Ishikawa (cell line): Measurements from ENCODE around the gene RPL7A.

Experiments used
- CEBPB ChIP-seq: IDR thresholded peaks from 2 replicates; pipeline ENCODE4 v1.6.1; 2012
- CREB1 ChIP-seq: IDR thresholded peaks from 2 replicates; pipeline ENCODE4 v1.6.1; 2012; ENCODE audit warnings: low read depth
- EGR1 ChIP-seq: IDR thresholded peaks from 2 replicates; pipeline ENCODE4 v1.6.1; 2012
- NFIC ChIP-seq: IDR thresholded peaks from 2 replicates; pipeline ENCODE4 v1.6.1; 2012
- RAD21 ChIP-seq: IDR thresholded peaks from 2 replicates; pipeline ENCODE4 v1.6.1; 2012; ENCODE audit warnings: low read depth
- REST ChIP-seq: IDR thresholded peaks from 2 replicates; pipeline ENCODE4 v1.6.1; 2012; ENCODE audit warnings: low read depth, mild to moderate bottlenecking
- TAF1 ChIP-seq: IDR thresholded peaks from 2 replicates; pipeline ENCODE4 v1.6.1; 2012; ENCODE audit warnings: low read depth, mild to moderate bottlenecking
- YY1 ChIP-seq: IDR thresholded peaks from 2 replicates; pipeline ENCODE4 v1.6.1; 2012; ENCODE audit warnings: low read depth
- ZBTB7A ChIP-seq: IDR thresholded peaks from 2 replicates; pipeline ENCODE4 v1.6.1; 2012; ENCODE audit warnings: low read depth

- TF ChIP-seq TAF1: no peak
- TF ChIP-seq RAD21: no peak
- no peak for TF ChIP-seq ZBTB7A
- TF ChIP-seq YY1: no peak
- no peak for TF ChIP-seq NFIC
- TF ChIP-seq CEBPB: no peak
- TF ChIP-seq CREB1: no peak
- no peak for TF ChIP-seq REST
- no peak for TF ChIP-seq EGR1
Measured at GRCh38 chr9:133341369-133342068, 6.5 kb upstream of the RPL7A start.
